Muscle layer of duodenum (tissue), 2 donors: ENCODE data around the gene PACRG.

Experiments used
- H3K27ac ChIP-seq: one replicate; pipeline ENCODE4 v1.7.0; 2013; ENCODE audit warnings: mild to moderate bottlenecking, low read length
- H3K27me3 ChIP-seq: one replicate; pipeline ENCODE4 v1.7.0; 2013; ENCODE audit warnings: low read depth, mild to moderate bottlenecking, control low read depth, low read length
- H3K36me3 ChIP-seq, 2 donors: one replicate each; pipeline ENCODE4 v1.7.0; 2013; ENCODE audit warnings: low read length in 2 of 2, control low read depth in 1 of 2, mild to moderate bottlenecking in 1 of 2; ENCODE audit not compliant: insufficient read depth in 2 of 2, control insufficient read depth in 1 of 2
- H3K4me1 ChIP-seq, 2 donors: one replicate each; pipeline ENCODE4 v1.7.0; 2013; ENCODE audit warnings: low read length in 2 of 2, mild to moderate bottlenecking in 2 of 2, control low read depth in 1 of 2, moderate library complexity in 1 of 2; ENCODE audit not compliant: insufficient read depth in 2 of 2, control insufficient read depth in 1 of 2
- H3K4me3 ChIP-seq, 2 donors: one replicate each; pipeline ENCODE4 v1.7.0; 2013; ENCODE audit warnings: low read length in 2 of 2, low read depth in 1 of 2, mild to moderate bottlenecking in 1 of 2
- H3K9me3 ChIP-seq, 2 donors: one replicate each; pipeline ENCODE4 v1.7.0; 2013; ENCODE audit warnings: low read length in 2 of 2, control low read depth in 1 of 2, mild to moderate bottlenecking in 1 of 2; ENCODE audit not compliant: control insufficient read depth in 1 of 2
- donor health status: healthy.

Gene PACRG

GRCh38 chr6:163165155-163165910, 437.6 kb downstream of the PACRG start:
- no peak overlapping the region for H3K4me3 ChIP-seq
- no peaks in the 10 kb centered on the region for H3K9me3 ChIP-seq
- H3K27me3 ChIP-seq: no peaks in the 10 kb centered on the region
- H3K36me3 ChIP-seq: no peaks in the 10 kb centered on the region
- no peaks in the 10 kb centered on the region for H3K4me1 ChIP-seq
- no peak overlapping the region for H3K27ac ChIP-seq

- Histone ChIP-seq H3K4me3 (no peak overlapping the region), H3K27me3 (no peaks in the 10 kb centered on the region), H3K36me3 (no peaks in the 10 kb centered on the region), H3K4me1 (no peaks in the 10 kb centered on the region), H3K9me3 (no peaks in the 10 kb centered on the region), H3K27ac (no peak overlapping the region)
Observed at GRCh38 chr6:163165922-163166321, 438.1 kb downstream of the PACRG start.

GRCh38 chr6:163166507-163166906, 438.7 kb downstream of the PACRG start:
- Histone ChIP-seq H3K27ac (no peak overlapping the region), H3K4me3 (no peak overlapping the region), H3K36me3 (no peaks in the 10 kb centered on the region), H3K27me3 (no peaks in the 10 kb centered on the region), H3K9me3 (no peaks in the 10 kb centered on the region), H3K4me1 (no peaks in the 10 kb centered on the region)

GRCh38 chr6:163169521-163169920, 441.7 kb downstream of the PACRG start:
- H3K4me3 ChIP-seq: no peak overlapping the region
- H3K27me3 ChIP-seq: no peaks in the 10 kb centered on the region
- H3K27ac ChIP-seq: no peak overlapping the region
- H3K9me3 ChIP-seq: no peaks in the 10 kb centered on the region
- no peaks in the 10 kb centered on the region for H3K4me1 ChIP-seq
- H3K36me3 ChIP-seq: no peaks in the 10 kb centered on the region

GRCh38 chr6:163170294-163170883, 442.6 kb downstream of the PACRG start:
- Histone ChIP-seq H3K4me3 (no peak overlapping the region), H3K36me3 (no peaks in the 10 kb centered on the region), H3K4me1 (no peaks in the 10 kb centered on the region), H3K27ac (no peak overlapping the region), H3K9me3 (no peaks in the 10 kb centered on the region), H3K27me3 (no peaks in the 10 kb centered on the region)

GRCh38 chr6:163173741-163174140, 446.0 kb downstream of the PACRG start:
- H3K4me3 ChIP-seq: no peak overlapping the region
- no peaks in the 10 kb centered on the region for H3K27me3 ChIP-seq
- H3K27ac ChIP-seq: no peak overlapping the region
- no peaks in the 10 kb centered on the region for H3K4me1 ChIP-seq
- no peaks in the 10 kb centered on the region for H3K9me3 ChIP-seq
- H3K36me3 ChIP-seq: no peaks in the 10 kb centered on the region

- H3K4me1 ChIP-seq: no peaks in the 10 kb centered on the region
- no peaks in the 10 kb centered on the region for H3K9me3 ChIP-seq
- H3K27ac ChIP-seq: no peak overlapping the region
- H3K36me3 ChIP-seq: no peaks in the 10 kb centered on the region
- no peak overlapping the region for H3K4me3 ChIP-seq
- H3K27me3 ChIP-seq: no peaks in the 10 kb centered on the region
Observed at GRCh38 chr6:163175301-163175700, 447.5 kb downstream of the PACRG start.

GRCh38 chr6:163176097-163176496, 448.3 kb downstream of the PACRG start:
- Histone ChIP-seq H3K27me3 (no peaks in the 10 kb centered on the region), H3K4me3 (no peak overlapping the region), H3K27ac (no peak overlapping the region), H3K4me1 (peaks cover 0 to 3% of the 10 kb centered on the region in 2 donors), H3K9me3 (no peaks in the 10 kb centered on the region), H3K36me3 (no peaks in the 10 kb centered on the region)

- peaks cover 0 to 8% of the 10 kb centered on the region in 2 donors for H3K4me1 ChIP-seq
- H3K4me3 ChIP-seq: no peak overlapping the region
- no peaks in the 10 kb centered on the region for H3K9me3 ChIP-seq
- no peaks in the 10 kb centered on the region for H3K27me3 ChIP-seq
- no peak overlapping the region for H3K27ac ChIP-seq
- no peaks in the 10 kb centered on the region for H3K36me3 ChIP-seq
Observed at GRCh38 chr6:163177007-163177406, 449.2 kb downstream of the PACRG start.

GRCh38 chr6:163177892-163178420, 450.2 kb downstream of the PACRG start:
- Histone ChIP-seq H3K4me1 (peaks cover 0 to 8% of the 10 kb centered on the region in 2 donors), H3K27ac (no peak overlapping the region), H3K27me3 (no peaks in the 10 kb centered on the region), H3K4me3 (no peak overlapping the region), H3K9me3 (no peaks in the 10 kb centered on the region), H3K36me3 (no peaks in the 10 kb centered on the region)

- no peaks in the 10 kb centered on the region for H3K9me3 ChIP-seq
- peaks cover 0 to 11% of the 10 kb centered on the region in 2 donors for H3K4me1 ChIP-seq
- H3K36me3 ChIP-seq: no peaks in the 10 kb centered on the region
- no peak overlapping the region for H3K27ac ChIP-seq
- no peak overlapping the region for H3K4me3 ChIP-seq
- H3K27me3 ChIP-seq: no peaks in the 10 kb centered on the region
Observed at GRCh38 chr6:163179061-163179460, 451.3 kb downstream of the PACRG start.
